Measurements from ENCODE around the gene TSPYL4.

Gene TSPYL4

GRCh38 chr6:116239856-116240255 is 14.0 kb downstream of the TSPYL4 start:
- Histone ChIP-seq H3K27me3 (ENCODE audit: insufficient read depth, poor library complexity, severe bottlenecking) (no peaks in the 10 kb centered on the region), H3K4me3 (replicated peaks; ENCODE audit: insufficient read depth, low read length) (no peak overlapping the region), H3K27ac (replicated peaks) (no peak overlapping the region)
- no peak for DNase-seq (ENCODE audit: low read depth in 1 of 2, low spot score in 1 of 2)
- TF ChIP-seq POLR2AphosphoS5 (IDR thresholded peaks at IDR 0.05; ENCODE audit: low read depth), result no peak
- TF ChIP-seq GABPA (IDR thresholded peaks at IDR 0.05; ENCODE audit: low read depth), result no peak
- TF ChIP-seq REST (IDR thresholded peaks at IDR 0.05; ENCODE audit: insufficient replicate concordance, low read depth), result no peak
- no peak for TF ChIP-seq SPI1 (IDR thresholded peaks at IDR 0.05; ENCODE audit: borderline replicate concordance, low read depth)
- TF ChIP-seq, protein P1, sequence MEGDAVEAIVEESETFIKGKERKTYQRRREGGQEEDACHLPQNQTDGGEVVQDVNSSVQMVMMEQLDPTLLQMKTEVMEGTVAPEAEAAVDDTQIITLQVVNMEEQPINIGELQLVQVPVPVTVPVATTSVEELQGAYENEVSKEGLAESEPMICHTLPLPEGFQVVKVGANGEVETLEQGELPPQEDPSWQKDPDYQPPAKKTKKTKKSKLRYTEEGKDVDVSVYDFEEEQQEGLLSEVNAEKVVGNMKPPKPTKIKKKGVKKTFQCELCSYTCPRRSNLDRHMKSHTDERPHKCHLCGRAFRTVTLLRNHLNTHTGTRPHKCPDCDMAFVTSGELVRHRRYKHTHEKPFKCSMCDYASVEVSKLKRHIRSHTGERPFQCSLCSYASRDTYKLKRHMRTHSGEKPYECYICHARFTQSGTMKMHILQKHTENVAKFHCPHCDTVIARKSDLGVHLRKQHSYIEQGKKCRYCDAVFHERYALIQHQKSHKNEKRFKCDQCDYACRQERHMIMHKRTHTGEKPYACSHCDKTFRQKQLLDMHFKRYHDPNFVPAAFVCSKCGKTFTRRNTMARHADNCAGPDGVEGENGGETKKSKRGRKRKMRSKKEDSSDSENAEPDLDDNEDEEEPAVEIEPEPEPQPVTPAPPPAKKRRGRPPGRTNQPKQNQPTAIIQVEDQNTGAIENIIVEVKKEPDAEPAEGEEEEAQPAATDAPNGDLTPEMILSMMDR (IDR thresholded peaks at IDR 0.05; ENCODE audit: insufficient read depth, low read length), result no peak

- TF ChIP-seq SPI1 (IDR thresholded peaks at IDR 0.05; ENCODE audit: borderline replicate concordance, low read depth) (no peak), REST (IDR thresholded peaks at IDR 0.05; ENCODE audit: insufficient replicate concordance, low read depth) (no peak), GABPA (IDR thresholded peaks at IDR 0.05; ENCODE audit: low read depth) (no peak), POLR2AphosphoS5 (IDR thresholded peaks at IDR 0.05; ENCODE audit: low read depth) (no peak)
- TF ChIP-seq, protein P1 (IDR thresholded peaks at IDR 0.05; ENCODE audit: insufficient read depth, low read length), result no peak
- no peak for DNase-seq (ENCODE audit: low read depth in 1 of 2, low spot score in 1 of 2)
- no peak overlapping the region for H3K27ac ChIP-seq (replicated peaks)
- no peak overlapping the region for H3K4me3 ChIP-seq (replicated peaks; ENCODE audit: insufficient read depth, low read length)
- H3K27me3 ChIP-seq (ENCODE audit: insufficient read depth, poor library complexity, severe bottlenecking), result no peaks in the 10 kb centered on the region
Observed at GRCh38 chr6:116239256-116239655, 14.6 kb downstream of the TSPYL4 start.

- no peak overlapping the region for H3K27ac ChIP-seq (replicated peaks)
- no peak for DNase-seq (ENCODE audit: low read depth in 1 of 2, low spot score in 1 of 2)
- H3K27me3 ChIP-seq (ENCODE audit: insufficient read depth, poor library complexity, severe bottlenecking), result no peaks in the 10 kb centered on the region
- no peak overlapping the region for H3K4me3 ChIP-seq (replicated peaks; ENCODE audit: insufficient read depth, low read length)
- no peak for TF ChIP-seq REST (IDR thresholded peaks at IDR 0.05; ENCODE audit: insufficient replicate concordance, low read depth)
- no peak for TF ChIP-seq SPI1 (IDR thresholded peaks at IDR 0.05; ENCODE audit: borderline replicate concordance, low read depth)
- no peak for TF ChIP-seq POLR2AphosphoS5 (IDR thresholded peaks at IDR 0.05; ENCODE audit: low read depth)
- TF ChIP-seq GABPA (IDR thresholded peaks at IDR 0.05; ENCODE audit: low read depth), result no peak
- TF ChIP-seq, protein P1 (IDR thresholded peaks at IDR 0.05; ENCODE audit: insufficient read depth, low read length), result no peak
Observed at GRCh38 chr6:116238083-116238482, 15.8 kb downstream of the TSPYL4 start.

Data from HL-60 (cell line).